NCI-H510A (cell line): Measurements from ENCODE around the gene EVA1C.
"Not testable (repeated sequence)": the region's sequence is repeated elsewhere in the genome, so short reads cannot be mapped to it uniquely, and the experiment has no call there.

Source experiments
- DNase-seq: peaks from one replicate; lab custom pipeline; 2025; lab: John Stamatoyannopoulos, UW

The EVA1C gene, protein sequence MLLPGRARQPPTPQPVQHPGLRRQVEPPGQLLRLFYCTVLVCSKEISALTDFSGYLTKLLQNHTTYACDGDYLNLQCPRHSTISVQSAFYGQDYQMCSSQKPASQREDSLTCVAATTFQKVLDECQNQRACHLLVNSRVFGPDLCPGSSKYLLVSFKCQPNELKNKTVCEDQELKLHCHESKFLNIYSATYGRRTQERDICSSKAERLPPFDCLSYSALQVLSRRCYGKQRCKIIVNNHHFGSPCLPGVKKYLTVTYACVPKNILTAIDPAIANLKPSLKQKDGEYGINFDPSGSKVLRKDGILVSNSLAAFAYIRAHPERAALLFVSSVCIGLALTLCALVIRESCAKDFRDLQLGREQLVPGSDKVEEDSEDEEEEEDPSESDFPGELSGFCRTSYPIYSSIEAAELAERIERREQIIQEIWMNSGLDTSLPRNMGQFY

DNA sequence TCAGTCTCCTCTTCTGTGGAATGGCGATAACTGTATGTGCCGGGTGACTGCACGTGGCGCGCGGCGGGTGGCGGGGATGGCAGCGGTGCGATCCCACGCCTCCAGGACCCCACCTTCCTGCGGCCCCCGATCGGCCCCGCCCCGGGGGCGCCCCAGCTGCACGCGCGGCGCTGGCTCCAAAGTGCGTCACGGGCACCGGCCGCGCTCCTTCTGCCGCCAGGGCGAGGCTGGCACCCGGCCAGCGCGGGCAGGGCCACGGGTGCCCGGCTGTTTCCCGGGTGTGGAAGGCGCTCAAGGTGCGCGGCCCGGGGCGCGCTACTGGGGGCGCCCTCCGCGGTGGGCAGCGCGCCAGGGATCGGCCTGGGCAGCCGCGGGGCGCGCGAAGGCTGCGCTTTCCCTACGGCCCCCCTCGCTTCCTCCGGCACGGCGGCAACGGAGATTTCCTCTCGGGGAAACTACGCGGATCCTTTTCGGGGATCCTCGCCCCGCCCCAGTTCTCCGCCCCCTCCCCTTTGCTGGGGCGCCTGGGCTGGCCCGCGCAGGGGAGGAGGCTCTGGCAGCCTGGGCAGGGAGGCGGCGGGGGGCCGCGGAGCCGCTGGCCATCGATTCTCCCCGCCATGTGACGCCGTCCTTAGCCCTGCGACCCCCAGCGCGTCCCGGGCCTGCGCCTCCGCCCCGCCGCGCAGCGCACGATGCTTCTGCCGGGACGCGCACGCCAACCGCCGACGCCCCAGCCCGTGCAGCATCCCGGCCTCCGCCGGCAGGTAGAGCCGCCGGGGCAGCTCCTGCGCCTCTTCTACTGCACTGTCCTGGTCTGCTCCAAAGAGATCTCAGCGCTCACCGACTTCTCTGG lies at the start of gene EVA1C:
EVA1C (plus strand) TSS at position 545 of the 853 bp plus-strand sequence; CDS start at position 693, 148 bp downstream.
- no peak for DNase-seq

DNA sequence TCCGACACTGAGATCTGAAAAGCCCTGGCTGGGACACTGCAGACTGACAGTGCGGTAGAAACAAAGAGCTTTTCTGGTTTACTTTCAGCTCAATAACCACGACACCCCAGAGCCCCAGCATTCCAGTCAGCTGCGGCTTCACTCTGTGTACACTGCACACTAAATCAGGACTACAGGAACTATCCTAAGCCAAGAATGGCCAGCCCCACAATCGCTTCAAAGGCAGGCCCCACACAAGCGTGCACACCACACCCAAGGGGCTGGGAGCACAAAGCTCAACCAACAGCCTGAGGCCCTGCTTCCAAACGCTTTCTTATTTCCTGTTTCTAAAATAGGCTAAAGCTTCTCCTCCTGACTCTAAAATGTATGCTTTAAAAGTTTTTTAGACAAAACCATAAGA lies 48.1 kb upstream of the EVA1C start:
- no peak for DNase-seq

DNA sequence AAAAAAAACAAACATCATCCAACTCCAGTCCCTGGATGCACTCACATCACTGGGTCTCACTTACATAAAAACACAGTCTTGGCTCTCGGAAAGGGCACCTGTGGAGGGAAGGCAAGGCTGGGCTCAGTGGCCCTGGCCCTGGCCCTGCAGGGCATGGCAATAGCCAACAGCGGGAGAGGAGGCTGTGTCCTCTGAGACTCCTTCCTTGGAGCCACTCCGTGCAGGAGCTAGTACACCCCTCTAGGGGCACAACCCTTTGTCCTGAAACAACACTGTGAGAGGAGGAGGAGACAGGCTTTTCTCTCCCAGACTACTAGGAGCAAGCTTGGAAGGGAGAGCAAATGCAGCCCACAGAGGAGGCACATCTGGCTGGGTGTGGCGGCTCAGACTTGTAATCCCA lies 47.7 kb upstream of the EVA1C start:
- no peak for DNase-seq

DNA sequence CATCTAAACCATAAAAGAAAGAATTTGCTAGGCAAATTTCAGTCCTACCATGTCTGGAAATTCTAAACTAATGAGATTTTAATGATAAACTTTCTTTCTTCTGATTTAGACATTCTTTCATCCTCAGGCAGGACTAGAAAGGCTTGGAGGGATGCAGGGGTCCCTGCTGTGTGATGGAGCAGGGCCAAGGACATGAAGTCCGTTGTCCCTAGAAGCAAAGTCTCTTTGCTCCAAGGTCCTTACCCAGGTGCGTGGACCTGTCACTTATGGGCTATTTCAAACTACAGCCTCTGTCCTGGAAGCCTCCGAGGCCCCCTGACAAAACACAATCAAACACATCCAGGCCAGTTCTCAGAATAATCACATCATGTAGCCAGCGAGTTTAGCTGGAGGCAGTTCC lies 46.3 kb upstream of the EVA1C start:
- DNase-seq = no peak

DNA sequence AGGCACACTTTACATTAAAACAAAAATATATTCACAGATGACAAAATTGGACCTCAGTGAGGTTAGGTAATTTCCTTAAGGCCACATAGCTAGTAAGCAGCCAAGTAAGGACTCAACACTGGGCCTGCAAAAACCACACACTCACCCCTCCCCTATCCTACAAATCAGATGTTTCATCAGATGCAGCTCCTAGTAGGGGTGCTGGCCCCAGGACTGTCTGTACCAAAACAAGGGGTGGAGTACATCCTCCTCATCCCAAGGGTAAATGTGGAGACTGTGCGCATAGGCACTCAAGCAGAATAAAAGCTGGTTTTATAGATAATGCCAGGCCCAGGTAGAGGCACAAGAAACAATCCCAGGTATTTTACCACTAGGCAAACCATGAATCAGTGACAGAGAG lies 45.3 kb upstream of the EVA1C start:
- no peak for DNase-seq

DNA sequence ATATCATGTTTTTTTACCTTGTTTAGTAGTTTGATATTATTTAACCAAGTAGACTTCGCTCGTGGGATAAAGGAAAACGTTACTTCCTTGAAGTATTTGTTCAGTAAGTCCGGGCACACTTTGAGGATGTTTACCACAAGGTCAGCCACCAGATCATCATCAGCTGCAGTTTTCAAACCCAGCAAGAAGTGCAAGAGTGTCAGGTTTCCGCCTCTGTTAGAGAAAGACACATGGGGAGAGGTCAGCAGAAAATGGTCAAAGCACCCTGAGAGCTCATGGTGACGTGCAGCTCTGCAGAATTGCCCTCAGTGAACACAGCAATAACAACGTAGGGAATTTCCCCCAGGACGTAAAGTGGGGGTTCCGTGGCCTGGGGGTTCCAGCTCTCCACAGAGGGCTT lies 44.1 kb upstream of the EVA1C start:
- no peak for DNase-seq

DNA sequence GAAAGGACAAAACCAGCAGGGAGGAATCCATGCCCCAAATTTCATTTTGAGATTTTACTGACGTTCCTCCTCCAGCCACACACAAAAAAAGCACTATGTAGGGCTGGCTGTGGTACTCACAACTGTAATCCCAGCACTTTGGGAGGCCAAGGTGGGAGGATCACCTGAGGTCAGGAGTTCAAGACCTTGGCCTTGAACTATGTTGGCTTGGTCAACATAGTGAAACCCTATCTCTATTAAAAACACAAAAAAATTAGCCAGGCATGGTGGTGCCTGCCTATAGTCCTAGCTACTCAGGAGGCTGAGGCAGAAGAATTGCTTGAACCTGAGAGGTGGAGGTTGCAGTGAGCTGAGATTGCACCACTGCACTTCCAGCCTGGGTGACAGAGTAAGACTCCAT lies 43.5 kb upstream of the EVA1C start:
- DNase-seq = not testable (repeated sequence)

DNA sequence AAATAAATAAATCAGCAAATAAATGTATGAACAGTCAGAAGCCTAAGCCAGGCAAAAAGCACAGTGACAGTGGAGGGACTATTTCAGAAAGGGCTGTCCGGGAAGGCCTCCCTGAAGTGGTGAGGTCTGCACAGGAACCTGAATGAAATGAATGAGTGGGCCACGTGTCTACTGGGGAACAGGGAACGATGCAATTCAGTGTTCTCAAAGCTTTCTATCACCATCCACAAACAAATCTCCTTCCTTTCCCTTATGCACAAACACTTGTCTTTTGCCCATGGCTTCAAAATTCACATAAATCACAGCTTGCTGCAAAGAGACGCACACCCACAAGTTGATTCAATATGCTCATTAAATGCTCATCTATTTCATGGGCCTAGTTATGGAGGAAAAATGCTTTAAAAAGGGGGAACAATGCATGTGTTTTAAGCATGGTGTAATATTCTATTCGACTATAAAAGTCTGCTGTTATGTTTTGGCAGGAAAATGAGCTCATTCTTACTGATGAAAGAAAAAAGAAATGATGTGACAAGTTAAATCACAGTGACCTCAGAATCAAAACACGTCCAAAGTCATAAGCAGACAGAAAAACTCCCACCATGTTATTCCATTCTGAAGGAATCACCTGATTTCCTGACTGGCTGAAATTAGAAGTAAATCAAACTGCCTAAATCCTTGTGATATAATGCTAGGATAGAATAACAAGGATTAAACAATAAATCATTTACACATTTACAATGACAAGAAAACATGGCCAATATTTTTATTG lies 41.3 kb upstream of the EVA1C start:
- no peak for DNase-seq

DNA sequence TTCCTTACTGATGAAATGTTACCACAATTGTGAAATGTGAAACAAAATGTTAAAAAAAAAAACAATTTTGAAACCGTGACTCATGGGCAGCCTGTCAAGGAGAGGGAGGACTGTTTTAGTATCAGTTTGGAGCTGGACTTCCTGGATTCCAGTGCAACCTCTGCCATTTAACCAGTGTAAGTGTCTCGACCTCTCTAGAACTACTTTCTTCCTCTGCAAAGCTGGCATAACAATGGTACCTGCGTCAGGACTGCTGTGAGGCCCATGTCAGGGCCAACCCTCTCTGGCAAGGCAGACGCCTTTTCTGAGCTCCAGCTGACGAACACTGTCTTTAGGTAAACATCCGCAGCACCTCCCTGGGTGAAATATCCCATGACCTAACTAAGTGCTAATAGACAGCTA lies 40.6 kb upstream of the EVA1C start:
- no peak for DNase-seq

DNA sequence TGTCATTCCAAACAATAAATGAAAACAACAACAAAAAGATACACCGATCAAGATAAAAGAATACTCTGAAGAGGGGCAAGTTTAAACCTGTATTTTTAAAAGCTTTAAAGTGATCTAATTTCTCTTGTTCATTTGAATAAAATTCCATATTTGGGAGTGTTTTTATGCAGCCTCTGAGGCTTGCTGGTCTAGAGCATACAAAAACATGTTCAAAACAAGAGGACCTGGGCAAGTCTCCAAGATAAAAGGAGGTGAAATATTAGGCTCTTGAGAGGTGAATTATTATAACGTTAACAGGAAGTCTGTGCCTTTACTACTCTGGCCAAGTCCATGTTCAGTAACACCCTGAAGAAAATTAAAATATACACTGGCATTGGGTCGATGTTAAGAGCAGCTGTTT lies 39.8 kb upstream of the EVA1C start:
- no peak for DNase-seq

DNA sequence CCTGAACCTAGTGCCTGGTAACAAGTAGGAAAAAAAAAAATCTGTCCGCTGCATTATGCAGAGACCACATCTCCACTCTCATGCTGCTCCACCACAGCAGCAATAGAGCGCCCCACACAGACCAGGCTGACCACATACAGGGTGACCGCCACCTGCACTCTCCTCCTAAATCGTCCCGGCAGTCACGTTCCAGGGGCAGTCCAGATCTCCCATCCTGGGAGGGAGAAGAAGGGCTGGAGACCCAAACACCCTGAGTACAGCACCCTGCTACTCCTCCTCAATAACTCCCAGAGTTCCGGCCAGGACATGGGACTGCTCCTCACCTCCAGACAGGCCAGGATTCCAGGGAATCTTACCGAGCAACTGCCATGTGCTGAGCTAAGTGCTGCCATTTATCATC lies 35.0 kb upstream of the EVA1C start:
- DNase-seq = no peak

DNA sequence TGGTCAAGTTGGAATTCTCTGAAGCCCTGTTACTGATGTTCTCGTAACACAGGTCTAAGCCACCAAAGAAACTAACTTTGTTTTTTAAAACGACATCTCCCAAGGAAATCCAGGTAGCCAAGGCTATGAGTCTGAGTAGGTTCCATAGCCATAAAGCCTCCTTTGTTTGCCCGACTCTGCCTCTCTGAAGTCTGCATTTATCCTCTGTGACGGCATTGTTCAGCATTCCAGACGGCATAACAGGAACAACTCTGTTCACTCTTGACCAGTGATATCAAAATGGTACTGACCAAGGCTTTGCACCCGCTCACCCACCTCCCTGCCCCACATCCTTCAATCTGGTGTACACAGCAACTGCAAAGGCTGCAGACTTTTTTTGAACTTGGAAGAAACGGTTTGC lies 34.5 kb upstream of the EVA1C start:
- DNase-seq = no peak

DNA sequence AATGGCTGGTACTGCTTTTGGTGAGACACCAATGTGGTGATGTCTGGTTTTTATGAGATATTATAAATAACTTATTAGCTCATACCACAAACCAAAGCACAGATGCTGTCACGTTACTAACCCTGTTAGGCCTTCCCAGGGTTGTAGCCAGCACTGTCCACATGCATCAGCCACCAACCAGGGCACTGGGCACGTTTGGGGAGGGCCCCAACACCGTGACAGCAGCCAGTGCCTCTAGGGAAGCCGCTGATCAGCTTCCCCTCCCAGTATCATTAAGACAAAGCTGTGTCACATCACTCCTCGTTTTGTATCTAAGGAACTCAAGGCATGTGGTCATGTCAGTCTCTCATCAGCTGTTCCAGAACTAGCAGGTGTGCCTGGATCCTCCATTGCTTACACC lies 33.5 kb upstream of the EVA1C start:
- DNase-seq = no peak

DNA sequence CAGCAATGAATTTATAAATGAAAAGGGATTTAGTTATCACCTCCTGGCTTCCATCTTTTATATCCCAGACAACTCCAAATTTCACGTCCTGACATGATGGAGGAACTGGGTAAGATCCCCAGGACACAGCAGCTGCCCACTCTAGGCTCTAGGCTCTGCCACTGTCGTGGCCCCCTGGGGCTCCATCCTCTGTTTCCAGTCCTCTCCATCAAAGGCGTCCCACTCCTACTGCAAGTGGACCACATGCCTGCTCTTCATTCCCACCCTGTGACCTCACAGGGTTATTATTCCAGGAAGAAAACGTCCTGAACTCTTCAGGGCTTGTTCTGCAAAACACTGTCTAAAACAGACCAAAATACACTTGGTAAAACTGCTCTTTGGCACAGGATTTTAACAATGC lies 31.6 kb upstream of the EVA1C start:
- no peak for DNase-seq

DNA sequence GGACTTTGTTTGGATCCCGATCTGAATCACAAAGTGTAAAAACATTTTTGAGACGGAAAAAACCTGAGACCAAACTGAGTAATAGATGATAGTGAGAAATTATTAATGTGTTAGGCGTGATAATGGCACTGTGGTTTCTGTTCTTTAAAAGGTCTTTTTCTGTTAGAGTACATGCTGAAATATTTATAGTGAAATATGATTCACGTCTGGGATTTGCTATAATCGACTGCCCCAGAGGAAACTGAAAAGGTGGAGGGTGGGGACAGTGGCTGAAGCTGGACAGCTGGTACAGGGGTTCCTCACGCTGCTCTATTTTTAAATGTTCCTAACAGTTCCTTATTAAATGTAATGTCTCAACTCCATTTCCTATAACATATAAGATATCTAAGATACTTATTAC lies 30.9 kb upstream of the EVA1C start:
- DNase-seq = no peak

DNA sequence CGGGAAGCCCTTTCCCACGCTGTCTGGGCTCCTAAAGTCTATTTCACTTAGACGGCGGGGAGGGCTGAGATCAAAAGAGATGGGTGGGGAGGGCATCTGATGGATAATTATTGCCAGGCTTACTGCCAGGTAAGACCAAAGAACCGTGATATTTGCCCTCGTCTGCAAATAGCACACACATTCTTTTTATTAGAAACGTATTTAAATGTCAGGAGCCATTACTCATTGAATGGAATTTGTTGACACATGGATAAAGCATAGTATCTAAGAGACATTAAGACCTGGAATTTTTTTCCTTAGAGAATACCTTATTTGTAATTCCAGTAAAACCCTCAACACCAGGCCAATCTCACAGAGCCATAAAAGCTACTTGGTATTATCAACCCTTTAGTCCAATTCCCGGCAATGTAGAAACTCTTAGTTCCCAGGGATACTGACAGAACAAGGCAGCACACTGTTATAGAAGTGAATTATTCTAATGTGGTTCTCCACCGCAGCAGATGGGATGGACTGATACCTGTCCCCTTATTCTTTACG lies 30.3 kb upstream of the EVA1C start:
- DNase-seq = no peak

DNA sequence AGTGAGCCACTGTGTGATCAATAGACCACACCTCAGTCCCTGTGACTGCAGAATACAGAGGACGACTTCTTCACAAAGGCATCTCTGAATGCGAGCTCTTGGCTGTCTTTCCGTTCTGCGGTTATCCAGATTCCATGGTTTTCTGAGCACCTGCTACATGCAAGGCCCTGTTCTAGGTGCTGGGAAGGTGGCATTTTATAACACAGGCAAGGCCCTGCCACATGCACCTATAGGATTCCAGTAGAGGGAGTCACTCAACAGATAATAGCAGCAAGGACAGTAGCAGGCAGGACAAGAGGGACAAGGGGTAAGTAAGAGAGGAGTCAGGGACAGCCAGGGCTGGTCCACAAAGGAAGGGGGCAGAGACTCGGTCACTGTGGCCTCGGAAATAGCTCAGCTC lies 28.7 kb upstream of the EVA1C start:
- DNase-seq = no peak

DNA sequence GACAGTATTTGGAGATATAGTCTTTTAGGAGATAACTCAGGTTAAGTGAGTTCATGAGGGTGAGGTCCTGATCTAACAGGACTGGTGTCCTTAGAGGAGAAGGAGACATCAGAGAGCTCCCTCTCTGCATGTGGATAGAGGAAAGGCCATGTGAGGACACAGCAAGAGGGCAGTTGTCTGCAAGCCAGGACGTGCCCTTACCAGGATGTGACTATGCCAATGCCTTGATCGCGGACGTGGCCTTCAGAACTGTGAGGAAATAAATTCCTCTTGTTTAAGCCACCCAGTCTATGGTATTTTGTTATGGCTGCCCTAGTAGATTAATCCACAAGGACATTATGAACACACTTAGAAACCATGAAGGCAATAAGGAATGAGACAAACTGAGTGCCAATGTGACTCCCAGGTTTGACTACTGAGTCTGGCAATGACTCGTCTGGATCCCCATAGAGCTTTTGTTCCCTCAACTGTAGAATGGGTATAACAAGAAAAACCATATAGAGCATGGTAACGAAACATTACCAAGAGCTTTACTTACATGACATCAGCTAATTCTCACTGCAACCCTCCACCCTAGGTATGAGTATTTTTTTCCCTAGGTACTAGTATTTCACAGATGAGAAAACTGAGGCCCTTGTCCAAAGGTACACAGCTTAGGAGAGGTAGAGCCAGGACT lies 26.2 kb upstream of the EVA1C start:
- no peak for DNase-seq

DNA sequence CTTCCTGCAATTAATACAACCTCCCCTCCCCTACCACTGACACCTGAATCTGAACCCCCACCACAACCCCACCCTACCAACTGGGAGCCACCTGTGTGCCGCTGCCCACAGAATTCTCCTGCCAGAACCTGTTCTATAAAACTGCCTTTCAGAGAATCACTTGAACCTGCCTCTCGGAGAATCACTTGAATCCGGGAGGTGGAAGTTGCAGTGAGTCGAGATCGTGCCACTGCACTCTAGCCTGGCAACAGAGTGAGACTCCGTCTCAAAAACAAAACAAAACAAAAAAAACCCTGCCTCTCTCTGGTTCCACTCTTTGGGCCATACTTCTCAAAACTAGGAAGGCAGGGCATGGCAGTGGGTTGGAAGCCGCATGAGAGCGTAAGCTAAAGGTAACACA lies 25.4 kb upstream of the EVA1C start:
- no peak for DNase-seq

DNA sequence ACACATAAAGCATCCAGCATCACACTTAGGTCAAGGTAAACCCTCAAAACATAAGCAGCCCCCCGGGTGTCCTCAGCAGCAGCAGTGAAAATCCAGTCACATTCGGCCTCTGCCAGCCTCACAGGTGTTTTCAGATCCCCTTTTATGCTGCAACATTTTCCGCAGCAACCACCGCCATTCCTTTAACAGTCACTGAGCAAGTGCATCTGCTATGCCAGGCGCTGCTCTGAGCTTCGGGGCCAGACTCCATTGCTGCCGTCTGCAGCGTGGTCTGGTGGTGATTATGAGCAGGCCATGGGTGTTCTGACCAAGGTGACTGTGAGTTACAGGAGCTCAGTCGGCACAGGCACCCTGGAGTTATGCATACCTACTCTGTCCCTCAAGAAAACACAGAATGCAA lies 24.2 kb upstream of the EVA1C start:
- no peak for DNase-seq

DNA sequence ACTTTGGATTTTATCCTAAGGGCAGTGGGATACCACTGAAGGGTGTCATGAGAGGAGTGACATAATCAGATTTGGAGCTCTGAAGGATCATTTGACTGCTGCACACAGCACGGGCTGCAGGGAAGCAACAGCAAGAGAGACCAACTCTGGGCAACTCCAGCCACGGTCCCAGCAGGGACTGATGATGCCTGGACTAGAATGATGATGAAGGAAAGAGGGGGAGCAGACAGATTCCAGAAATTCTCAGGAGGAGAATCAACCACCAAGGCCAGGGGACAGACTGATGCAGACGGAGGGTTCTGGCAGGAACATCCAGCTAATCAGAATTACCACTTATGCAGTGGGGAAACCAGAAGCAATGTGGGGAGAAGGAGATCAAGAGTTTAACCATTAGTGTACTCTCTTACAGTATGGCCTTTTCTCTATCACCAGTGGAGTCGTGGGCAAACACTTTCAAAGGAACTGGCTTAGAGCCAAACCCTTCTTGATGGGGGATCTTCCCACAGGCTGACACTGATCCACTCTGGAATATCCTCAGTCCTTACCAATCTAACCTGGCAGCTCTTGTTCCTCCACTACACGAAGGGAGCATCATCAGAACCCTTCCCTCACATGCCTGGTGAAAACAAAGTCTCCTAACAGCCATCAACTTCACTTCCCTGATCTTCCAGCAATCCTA lies 23.0 kb upstream of the EVA1C start:
- no peak for DNase-seq
